Erythroblast (primary cell): ENCODE measurements around the gene COL5A1.

Experiments used
- DNase-seq, 2 experiments: peaks; one replicate each; lab custom pipeline; 2025; lab: John Stamatoyannopoulos, UW
- GATA1 ChIP-seq: IDR thresholded peaks from 2 replicates; pipeline ENCODE4 v1.6.1; 2011; ENCODE audit warnings: low read depth, mild to moderate bottlenecking, control low read depth, low read length, moderate library complexity
- POLR2A ChIP-seq: IDR thresholded peaks from 2 replicates; pipeline ENCODE4 v1.6.1; 2011; ENCODE audit warnings: mild to moderate bottlenecking, low read length

Gene COL5A1

DNA sequence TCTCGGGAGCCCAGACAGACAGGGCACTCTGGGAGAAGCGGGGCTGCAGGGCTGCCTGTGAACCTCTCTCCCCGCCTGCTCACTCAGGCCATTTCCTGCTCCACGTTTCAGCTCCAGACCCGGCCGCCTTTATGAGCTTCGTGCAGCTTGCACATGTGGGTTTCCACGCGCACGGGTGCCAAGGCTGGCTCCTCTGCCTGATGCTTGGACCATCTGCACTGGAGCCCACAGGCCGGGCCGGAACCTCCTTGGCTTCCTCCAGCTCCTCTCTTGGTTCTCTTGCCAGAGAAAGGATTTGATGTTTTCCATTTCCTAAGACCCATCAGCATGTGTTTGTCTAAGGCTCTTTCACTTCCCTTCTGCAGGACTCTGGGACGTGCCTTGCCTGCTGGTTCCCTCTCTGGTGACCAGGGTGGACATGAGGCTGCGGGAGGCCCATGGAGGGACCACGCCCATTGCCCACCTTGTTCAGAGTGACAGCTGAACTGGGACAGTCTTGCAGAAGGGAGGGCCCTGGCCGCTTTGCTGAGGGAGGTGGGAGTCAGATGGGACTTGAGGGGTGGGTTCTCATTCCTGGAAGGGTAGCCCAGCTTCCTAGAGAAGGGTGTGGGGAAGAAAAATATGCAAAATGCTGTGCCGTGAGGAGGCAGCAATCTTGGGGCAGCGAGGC is 23.3 kb upstream of the COL5A1 start:
- no peak for TF ChIP-seq POLR2A
- DNase-seq, result no peak

GRCh38 chr9:134618833-134619447 is 22.7 kb upstream of the COL5A1 start:
- DNase-seq, result no peak
- TF ChIP-seq GATA1 (no peak), POLR2A (no peak)

DNA sequence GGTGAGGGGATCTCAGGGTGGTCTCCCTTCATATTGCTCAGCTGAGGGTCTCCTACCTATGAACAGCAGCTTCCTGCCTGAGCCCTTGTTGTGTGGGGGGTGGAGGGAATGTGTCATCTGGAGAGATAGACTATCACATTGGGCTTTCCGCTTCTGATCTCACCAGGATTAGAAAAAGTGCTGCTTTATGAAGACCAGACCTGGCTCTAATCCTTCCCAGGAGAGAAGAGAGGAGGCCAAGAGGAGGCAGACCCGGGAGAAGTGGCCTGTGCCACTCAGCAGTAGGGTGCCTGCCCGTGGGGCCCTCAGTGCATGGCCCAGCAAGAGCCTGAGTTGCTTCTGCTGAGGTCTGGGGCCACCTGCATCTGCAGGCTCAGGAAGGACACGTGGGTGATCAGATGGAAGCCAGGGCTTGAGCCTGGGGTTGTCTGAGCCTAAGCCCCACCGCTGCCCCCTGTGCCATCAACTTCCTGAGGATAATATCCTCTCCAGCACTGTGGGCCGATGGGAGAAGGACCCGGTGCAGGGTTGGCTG is 22.1 kb upstream of the COL5A1 start:
- no peak for DNase-seq
- no peak for TF ChIP-seq GATA1
- no peak for TF ChIP-seq POLR2A

DNA sequence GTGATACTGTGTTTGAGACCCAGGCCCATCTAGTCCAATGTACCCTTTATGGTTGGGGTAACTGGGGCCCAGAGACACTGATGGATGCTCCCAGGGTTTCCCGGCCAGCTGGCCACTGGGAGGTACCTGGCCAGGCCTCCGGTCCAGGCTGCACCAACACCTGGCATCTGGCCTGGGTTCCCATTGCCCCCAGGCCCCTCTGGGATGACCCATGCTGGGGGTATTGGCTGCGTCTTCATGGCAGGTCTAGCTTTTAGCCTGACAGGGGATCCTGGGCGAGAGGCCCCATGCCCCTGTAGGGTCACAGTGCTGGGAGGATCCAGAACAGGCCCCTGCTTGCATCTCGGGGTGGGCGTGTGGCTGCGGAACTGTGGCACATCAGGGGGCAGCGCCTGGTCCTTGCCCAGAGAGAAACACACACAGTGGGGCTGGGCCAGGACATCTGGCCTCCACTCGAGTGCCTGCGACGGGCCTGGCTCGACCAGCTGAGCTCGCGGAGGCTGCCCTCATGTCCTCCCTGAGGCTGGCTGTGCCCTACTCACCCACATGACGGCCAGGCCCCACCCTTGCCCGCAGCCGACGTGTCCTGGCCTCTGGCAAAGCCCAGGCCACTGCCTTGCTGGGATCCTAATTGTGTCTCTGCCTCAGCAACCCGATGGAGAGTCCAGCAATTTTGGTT is 21.5 kb upstream of the COL5A1 start:
- TF ChIP-seq GATA1 (no peak), POLR2A (no peak)
- DNase-seq, result no peak

DNA sequence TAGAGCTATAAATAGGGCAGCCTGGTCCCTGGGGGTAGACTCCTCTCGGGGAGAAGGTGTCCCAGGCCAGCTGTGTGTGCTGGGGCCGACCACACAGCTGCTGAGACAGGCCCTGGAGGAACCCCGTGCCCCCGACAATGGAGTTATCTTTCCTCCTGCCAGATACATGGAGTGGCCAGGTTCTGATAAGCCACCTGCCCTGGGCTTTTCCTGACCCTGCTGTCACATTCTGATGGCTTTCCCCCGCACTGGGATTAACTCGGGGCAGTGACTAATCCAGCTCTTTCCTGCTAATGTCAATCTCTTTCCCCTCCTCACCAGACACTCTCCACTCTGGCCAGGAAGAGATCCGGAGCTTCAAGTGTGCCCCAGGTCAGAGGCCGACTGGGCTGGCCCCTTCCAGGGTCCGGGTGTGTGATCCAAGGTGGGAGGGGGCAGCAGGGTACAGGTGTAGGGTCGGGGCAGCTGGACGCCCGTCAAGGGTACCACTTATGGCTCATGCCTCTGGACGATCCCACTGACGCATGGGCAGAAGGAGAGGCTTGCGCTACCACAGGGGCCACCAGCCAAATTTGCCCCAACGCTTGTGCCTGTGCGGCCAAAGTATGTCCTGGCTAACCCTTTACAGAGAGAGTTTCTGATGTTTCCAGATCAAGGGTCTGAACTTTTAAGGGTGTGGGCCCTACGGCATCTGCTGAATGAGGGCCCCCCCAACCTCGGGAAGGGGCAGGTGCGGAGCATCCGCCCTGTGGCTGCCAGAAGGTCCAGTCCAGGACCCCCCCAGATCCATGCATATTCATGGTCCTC is 20.6 kb upstream of the COL5A1 start:
- no peak for DNase-seq
- TF ChIP-seq GATA1 (no peak), POLR2A (no peak)

GRCh38 chr9:134621558-134622110 is 20.0 kb upstream of the COL5A1 start:
- no peak for DNase-seq
- TF ChIP-seq GATA1 (no peak), POLR2A (no peak)

DNA sequence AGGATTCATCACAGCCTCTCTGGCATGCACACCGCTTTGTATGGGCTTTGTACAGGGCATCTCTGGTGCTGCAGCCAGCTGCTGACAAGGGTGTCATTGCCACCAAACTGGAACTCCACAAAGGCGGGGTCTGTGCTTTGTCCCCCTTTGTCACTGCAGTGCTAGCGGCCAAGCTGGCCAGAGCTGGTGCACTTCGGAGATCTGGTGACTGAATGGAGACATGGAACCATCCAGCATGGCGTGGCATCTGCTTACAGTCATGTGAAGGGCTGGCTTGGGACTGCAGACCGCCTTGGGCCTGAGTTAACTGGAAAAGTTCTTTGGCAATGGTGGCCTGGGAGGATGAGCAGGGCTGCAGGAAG is 18.7 kb upstream of the COL5A1 start:
- TF ChIP-seq GATA1, result no peak
- TF ChIP-seq POLR2A, result no peak

DNA sequence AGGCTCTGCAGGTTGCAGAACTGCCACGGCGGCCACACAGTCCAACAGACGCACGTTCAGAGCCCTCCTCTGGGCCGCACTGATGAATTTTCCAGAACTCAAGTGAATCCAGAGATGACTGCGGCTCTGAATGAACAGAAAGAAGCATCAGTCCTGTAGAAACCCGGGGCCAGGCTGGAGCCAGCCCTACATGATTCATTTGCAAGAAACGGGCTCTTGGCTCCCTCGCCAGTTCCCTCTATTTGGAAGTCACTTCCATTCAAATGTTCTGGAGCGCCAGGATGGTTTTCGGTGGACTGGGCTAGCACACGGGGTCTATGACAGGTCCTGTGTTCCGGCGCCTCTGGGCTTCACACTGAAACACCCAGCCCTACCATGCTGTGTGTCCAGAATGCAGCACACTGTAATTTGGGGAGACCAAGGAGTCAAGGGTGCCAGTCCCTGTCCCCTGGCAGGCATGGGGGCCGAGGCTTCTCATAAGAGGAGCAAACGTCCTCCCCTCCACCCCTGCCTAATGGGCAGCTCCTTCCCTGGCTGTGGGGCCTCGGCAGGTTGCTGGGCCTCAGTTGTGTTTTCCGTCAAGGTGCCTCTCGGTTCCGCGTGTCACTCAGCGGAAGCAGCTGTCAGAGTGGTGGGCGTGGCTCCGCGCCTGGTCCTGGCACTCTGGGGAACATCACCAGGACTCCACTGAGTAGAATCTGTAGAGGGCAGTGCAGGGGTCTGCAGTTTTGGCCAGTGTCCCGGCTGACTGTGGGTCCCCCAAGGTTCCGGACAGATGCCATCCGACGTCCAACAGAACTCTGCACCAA is 18.1 kb upstream of the COL5A1 start:
- DNase-seq, result no peak
- TF ChIP-seq GATA1 (no peak), POLR2A (no peak)

More for the DNA sequence above, 18.7 kb upstream of the COL5A1 start:
- no peak for DNase-seq

DNA sequence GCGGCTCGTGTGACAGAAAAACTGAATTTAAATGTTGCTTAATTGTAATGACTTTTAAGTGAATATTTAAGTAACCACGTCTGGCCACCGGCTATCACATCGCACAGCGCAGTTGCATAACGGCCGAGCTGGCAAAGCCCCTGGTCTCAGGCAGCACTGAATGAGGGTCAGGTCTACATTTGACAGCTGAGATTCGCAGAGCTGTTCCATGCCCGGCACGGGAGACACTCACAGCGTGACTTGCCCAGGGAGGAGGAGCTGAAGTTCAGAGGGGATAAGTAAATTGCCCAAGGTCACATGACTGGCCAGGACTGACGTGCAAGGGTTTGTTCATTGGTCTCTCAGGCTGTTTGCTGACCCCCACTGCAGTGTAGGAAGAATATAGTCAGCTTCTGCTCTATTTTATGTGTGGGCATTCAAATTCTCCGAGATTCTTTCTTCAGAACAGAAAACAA is 17.4 kb upstream of the COL5A1 start:
- TF ChIP-seq GATA1, result no peak
- no peak for TF ChIP-seq POLR2A
- no peak for DNase-seq

- DNase-seq, result peak in 1 of 2 experiments; percentile 11
- TF ChIP-seq POLR2A, result no peak
Observed at GRCh38 chr9:134624621-134625181, 16.9 kb upstream of the COL5A1 start.

GRCh38 chr9:134625361-134626068 is 16.1 kb upstream of the COL5A1 start:
- TF ChIP-seq GATA1, result no peak
- TF ChIP-seq POLR2A, result no peak
- no peak for DNase-seq

- DNase-seq, result no peak
- TF ChIP-seq GATA1, result no peak
- TF ChIP-seq POLR2A, result no peak
Observed at GRCh38 chr9:134626069-134626423, 15.6 kb upstream of the COL5A1 start.
